Mesendoderm (in vitro differentiated cells): ENCODE results near the gene CHRM5.

Experiments
- DNase-seq: peaks from one replicate; pipeline ENCODE4 v3.0.0; 2013
- H2AK5ac ChIP-seq: 2 replicates; pipeline ENCODE4 v1.6.1; 2013; ENCODE audit warnings: low read length, inconsistent platforms
- H2BK120ac ChIP-seq: 2 replicates; pipeline ENCODE4 v1.6.1; 2013; ENCODE audit warnings: low read depth, mild to moderate bottlenecking, low read length, moderate library complexity, mixed read lengths
- H2BK15ac ChIP-seq: replicated peaks from 2 replicates; pipeline ENCODE4 v1.6.1; 2013; ENCODE audit warnings: low read depth, mild to moderate bottlenecking, moderate library complexity
- H2BK5ac ChIP-seq: 2 replicates; pipeline ENCODE4 v1.6.1; 2013; ENCODE audit warnings: low read length, inconsistent platforms
- H3K18ac ChIP-seq: 2 replicates; pipeline ENCODE4 v1.6.1; 2013; ENCODE audit warnings: mild to moderate bottlenecking, low read length, mixed read lengths
- H3K23ac ChIP-seq: one replicate; pipeline ENCODE4 v1.6.1; 2013; ENCODE audit warnings: low read length
- H3K27ac ChIP-seq: 2 replicates; pipeline ENCODE4 v1.5.1; 2013; ENCODE audit warnings: low read depth, mild to moderate bottlenecking, inconsistent platforms, low read length, moderate library complexity
- H3K27me3 ChIP-seq: 2 replicates; pipeline ENCODE4 v1.6.1; 2013; ENCODE audit warnings: low read length, control low read depth, mild to moderate bottlenecking, inconsistent platforms; ENCODE audit not compliant: insufficient read depth, poor library complexity
- H3K36me3 ChIP-seq: 2 replicates; pipeline ENCODE4 v1.6.1; 2013; ENCODE audit warnings: low read length, inconsistent platforms; ENCODE audit not compliant: control insufficient read depth, insufficient read depth
- H3K4ac ChIP-seq: one replicate; pipeline ENCODE4 v1.6.1; 2013; ENCODE audit warnings: low read depth, mild to moderate bottlenecking, low read length, moderate library complexity
- H3K4me1 ChIP-seq: 2 replicates; pipeline ENCODE4 v1.6.1; 2013; ENCODE audit warnings: low read depth, low read length, inconsistent platforms; ENCODE audit not compliant: control insufficient read depth
- H3K4me2 ChIP-seq: 2 replicates; pipeline ENCODE4 v1.6.1; 2013; ENCODE audit warnings: low read length
- H3K4me3 ChIP-seq: 2 replicates; pipeline ENCODE4 v1.5.1; 2013; ENCODE audit warnings: mild to moderate bottlenecking, low read length
- H3K56ac ChIP-seq: one replicate; pipeline ENCODE4 v1.6.1; 2013; ENCODE audit warnings: low read length
- H3K79me1 ChIP-seq: 2 replicates; pipeline ENCODE4 v1.6.1; 2013; ENCODE audit warnings: low read length, inconsistent platforms
- H3K79me2 ChIP-seq: 2 replicates; pipeline ENCODE4 v1.6.1; 2013; ENCODE audit warnings: mild to moderate bottlenecking, low read length; ENCODE audit not compliant: control insufficient read depth, insufficient read depth
- H3K9ac ChIP-seq: 2 replicates; pipeline ENCODE4 v1.6.1; 2013; ENCODE audit warnings: low read length, inconsistent platforms
- H4K5ac ChIP-seq: one replicate; pipeline ENCODE4 v1.6.1; 2013; ENCODE audit warnings: low read length
- H4K8ac ChIP-seq: one replicate; pipeline ENCODE4 v1.6.1; 2013; ENCODE audit warnings: low read depth, mild to moderate bottlenecking, control low read depth, low read length, moderate library complexity
- WGBS: extraction: QIAGEN DNeasy Blood & Tissue Kit; methylation state at CpG from one replicate; pipeline ENCODE4 v1.1.7; 2013; ENCODE audit warnings: low lambda C conversion rate, missing lambda C conversion rate; ENCODE audit not compliant: insufficient coverage; ENCODE audit errors: extremely low coverage; 5-methylcytosine and 5-hydroxymethylcytosine counted together

The CHRM5 gene

GRCh38 chr15:34064438-34064837 is 96.1 kb downstream of the CHRM5 start:
- Histone ChIP-seq H3K4ac (no peak overlapping the region), H3K18ac (no peak overlapping the region), H4K5ac (no peak overlapping the region), H3K4me2 (no peak overlapping the region), H3K36me3 (no peaks in the 10 kb centered on the region), H2BK120ac (no peak overlapping the region), H3K56ac (no peak overlapping the region), H3K27me3 (no peaks in the 10 kb centered on the region), H2BK5ac (no peak overlapping the region), H4K8ac (no peak overlapping the region), H3K79me1 (no peaks in the 10 kb centered on the region), H3K4me1 (no peaks in the 10 kb centered on the region), H2BK15ac (no peak overlapping the region), H3K4me3 (no peak overlapping the region), H3K79me2 (no peaks in the 10 kb centered on the region), H3K27ac (no peak overlapping the region), H3K23ac (no peak overlapping the region), H3K9ac (no peak overlapping the region), H2AK5ac (no peak overlapping the region)
- no CpG with 5 or more reads among the region's 1 CpG for WGBS
- DNase-seq = no peak

DNA sequence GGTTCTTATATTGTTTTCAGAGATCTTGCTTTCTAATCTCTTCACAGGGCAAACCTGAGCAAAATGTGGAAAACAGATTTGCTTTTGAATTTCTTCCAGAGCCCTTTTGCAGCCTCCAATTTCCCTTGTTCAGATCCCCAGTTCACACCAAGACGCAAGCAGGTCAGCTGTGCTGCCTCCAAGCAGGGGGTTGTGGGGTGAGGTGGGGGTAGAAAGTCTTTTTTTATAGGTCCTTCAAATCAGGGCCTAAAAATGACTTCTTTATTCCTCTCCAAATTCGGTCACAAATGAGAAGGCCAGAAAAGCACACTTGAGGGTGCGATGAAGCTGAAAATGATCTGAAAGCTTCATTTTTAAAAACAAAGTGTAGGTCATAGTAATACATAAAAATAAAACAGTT is 97.0 kb downstream of the CHRM5 start:
- no peak overlapping the region for H4K5ac ChIP-seq
- no peaks in the 10 kb centered on the region for H3K36me3 ChIP-seq
- H3K18ac ChIP-seq = no peak overlapping the region
- DNase-seq = no peak
- H3K4me2 ChIP-seq = no peak overlapping the region
- WGBS = no CpG with 5 or more reads among the region's 3 CpGs
- no peak overlapping the region for H3K27ac ChIP-seq
- H3K56ac ChIP-seq = no peak overlapping the region
- H3K4me1 ChIP-seq = no peaks in the 10 kb centered on the region
- H3K23ac ChIP-seq = no peak overlapping the region
- no peak overlapping the region for H2BK120ac ChIP-seq
- no peaks in the 10 kb centered on the region for H3K79me1 ChIP-seq
- H2AK5ac ChIP-seq = no peak overlapping the region
- no peaks in the 10 kb centered on the region for H3K27me3 ChIP-seq
- no peak overlapping the region for H3K4me3 ChIP-seq
- H3K9ac ChIP-seq = no peak overlapping the region
- H2BK5ac ChIP-seq = no peak overlapping the region
- H4K8ac ChIP-seq = no peak overlapping the region
- H3K79me2 ChIP-seq = no peaks in the 10 kb centered on the region
- no peak overlapping the region for H3K4ac ChIP-seq
- no peak overlapping the region for H2BK15ac ChIP-seq

GRCh38 chr15:34065941-34066340 is 97.6 kb downstream of the CHRM5 start:
- DNase-seq = no peak
- Histone ChIP-seq H3K23ac (no peak overlapping the region), H3K36me3 (no peaks in the 10 kb centered on the region), H3K4me2 (no peak overlapping the region), H3K79me2 (no peaks in the 10 kb centered on the region), H3K4me3 (no peak overlapping the region), H3K56ac (no peak overlapping the region), H3K79me1 (no peaks in the 10 kb centered on the region), H2BK15ac (no peak overlapping the region), H3K9ac (no peak overlapping the region), H2BK120ac (no peak overlapping the region), H3K4me1 (no peaks in the 10 kb centered on the region), H2BK5ac (no peak overlapping the region), H3K18ac (no peak overlapping the region), H3K27me3 (no peaks in the 10 kb centered on the region), H3K27ac (no peak overlapping the region), H4K5ac (no peak overlapping the region), H2AK5ac (no peak overlapping the region), H4K8ac (no peak overlapping the region), H3K4ac (no peak overlapping the region)
- WGBS = no CpG with 5 or more reads among the region's 8 CpGs

GRCh38 chr15:34070003-34070402 is 101.7 kb downstream of the CHRM5 start:
- no peak overlapping the region for H4K5ac ChIP-seq
- no peaks in the 10 kb centered on the region for H3K79me1 ChIP-seq
- no peaks in the 10 kb centered on the region for H3K36me3 ChIP-seq
- no peak overlapping the region for H3K4ac ChIP-seq
- H2BK15ac ChIP-seq = no peak overlapping the region
- peak; percentile 33 for DNase-seq
- no peak overlapping the region for H2AK5ac ChIP-seq
- no peak overlapping the region for H3K56ac ChIP-seq
- H3K18ac ChIP-seq = no peak overlapping the region
- no peak overlapping the region for H2BK5ac ChIP-seq
- no peak overlapping the region for H2BK120ac ChIP-seq
- no peak overlapping the region for H3K4me2 ChIP-seq
- no peak overlapping the region for H3K23ac ChIP-seq
- no peak overlapping the region for H3K9ac ChIP-seq
- H3K79me2 ChIP-seq = no peaks in the 10 kb centered on the region
- no peak overlapping the region for H3K4me3 ChIP-seq
- H3K27ac ChIP-seq = no peak overlapping the region
- H3K27me3 ChIP-seq = no peaks in the 10 kb centered on the region
- H3K4me1 ChIP-seq = no peaks in the 10 kb centered on the region
- no peak overlapping the region for H4K8ac ChIP-seq
- WGBS = no CpG with 5 or more reads among the region's 6 CpGs

DNA sequence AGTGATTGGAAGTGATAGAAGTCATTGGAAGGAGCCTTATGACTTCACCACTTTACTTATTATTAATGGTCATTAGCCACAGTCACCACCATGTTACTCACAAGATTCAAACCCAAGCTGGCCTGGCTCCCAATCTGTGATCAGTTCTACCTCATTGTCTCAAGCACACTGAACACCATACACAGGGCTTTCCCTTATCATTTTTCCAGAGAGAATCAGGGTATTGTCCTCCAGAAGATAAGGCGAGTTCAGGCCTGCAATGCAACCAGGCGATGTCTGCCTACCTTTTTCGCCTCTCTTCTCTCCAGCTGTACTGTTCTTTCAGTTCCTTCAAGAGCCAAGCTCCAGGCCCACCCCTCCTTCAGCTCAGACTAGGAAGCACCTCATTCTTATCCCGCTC is 108.5 kb downstream of the CHRM5 start:
- no CpG with 5 or more reads among the region's 4 CpGs for WGBS
- Histone ChIP-seq H3K9ac (no peak overlapping the region), H3K79me1 (no peaks in the 10 kb centered on the region), H2BK5ac (no peak overlapping the region), H3K4me2 (no peak overlapping the region), H3K79me2 (no peaks in the 10 kb centered on the region), H2BK15ac (no peak overlapping the region), H3K4me1 (no peaks in the 10 kb centered on the region), H3K4me3 (no peak overlapping the region), H2BK120ac (no peak overlapping the region), H4K8ac (no peak overlapping the region), H4K5ac (no peak overlapping the region), H3K23ac (no peak overlapping the region), H3K56ac (no peak overlapping the region), H3K18ac (no peak overlapping the region), H2AK5ac (no peak overlapping the region), H3K27me3 (no peaks in the 10 kb centered on the region), H3K4ac (no peak overlapping the region), H3K27ac (no peak overlapping the region), H3K36me3 (no peaks in the 10 kb centered on the region)
- DNase-seq = no peak

GRCh38 chr15:34078900-34079299 is 110.6 kb downstream of the CHRM5 start:
- no peak overlapping the region for H4K5ac ChIP-seq
- H2BK120ac ChIP-seq = no peak overlapping the region
- H3K79me2 ChIP-seq = no peaks in the 10 kb centered on the region
- H2BK15ac ChIP-seq = no peak overlapping the region
- H2BK5ac ChIP-seq = no peak overlapping the region
- no peak overlapping the region for H2AK5ac ChIP-seq
- no peak overlapping the region for H3K18ac ChIP-seq
- H3K79me1 ChIP-seq = no peaks in the 10 kb centered on the region
- no peak overlapping the region for H3K27ac ChIP-seq
- H3K4ac ChIP-seq = no peak overlapping the region
- no peak overlapping the region for H3K4me2 ChIP-seq
- no peak overlapping the region for H3K56ac ChIP-seq
- H3K27me3 ChIP-seq = no peaks in the 10 kb centered on the region
- H4K8ac ChIP-seq = no peak overlapping the region
- H3K4me1 ChIP-seq = no peaks in the 10 kb centered on the region
- no peaks in the 10 kb centered on the region for H3K36me3 ChIP-seq
- H3K23ac ChIP-seq = no peak overlapping the region
- no peak for DNase-seq
- H3K9ac ChIP-seq = no peak overlapping the region
- no peak overlapping the region for H3K4me3 ChIP-seq
- no CpG with 5 or more reads among the region's 3 CpGs for WGBS
